NCI-H748 (cell line): Measurements from ENCODE around the gene INPP5K.
"Not testable (repeated sequence)": the region's sequence is repeated elsewhere in the genome, so short reads cannot be mapped to it uniquely, and the experiment has no call there.

Source experiments
- DNase-seq: peaks from one replicate; lab custom pipeline; 2025; ENCODE audit not compliant: unreplicated experiment; lab: John Stamatoyannopoulos, UW

Gene INPP5K

DNA sequence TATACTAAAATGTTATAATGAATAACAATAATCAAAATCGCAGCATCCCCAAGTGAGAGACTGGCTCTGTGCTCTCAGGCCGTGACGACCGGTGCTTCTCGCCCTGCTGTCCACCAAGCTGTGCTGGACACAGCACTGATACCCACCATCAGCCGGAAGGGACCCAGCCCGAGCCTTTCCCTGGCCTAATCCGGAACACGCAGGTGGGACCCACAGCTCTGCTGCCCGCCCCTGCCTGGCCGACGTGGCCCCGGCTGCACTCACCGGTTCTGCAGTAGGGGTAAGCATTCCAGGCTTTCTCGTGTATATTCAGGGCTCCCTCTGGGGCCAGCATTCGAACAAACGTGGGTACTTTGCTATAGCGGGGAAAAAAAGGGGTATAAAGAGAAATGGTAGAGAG, 31.6 kb upstream of the INPP5K start:
- DNase-seq = no peak

- no peak for DNase-seq
These were observed 30.0 kb upstream of the INPP5K start for GRCh38 chr17:1546292-1546922.

GRCh38 chr17:1545618-1546017, 29.2 kb upstream of the INPP5K start:
- no peak for DNase-seq

- no peak for DNase-seq
These were observed 25.9 kb upstream of the INPP5K start for GRCh38 chr17:1542316-1542715.

- DNase-seq = no peak
These were observed 25.0 kb upstream of the INPP5K start for GRCh38 chr17:1541367-1541904.

DNA sequence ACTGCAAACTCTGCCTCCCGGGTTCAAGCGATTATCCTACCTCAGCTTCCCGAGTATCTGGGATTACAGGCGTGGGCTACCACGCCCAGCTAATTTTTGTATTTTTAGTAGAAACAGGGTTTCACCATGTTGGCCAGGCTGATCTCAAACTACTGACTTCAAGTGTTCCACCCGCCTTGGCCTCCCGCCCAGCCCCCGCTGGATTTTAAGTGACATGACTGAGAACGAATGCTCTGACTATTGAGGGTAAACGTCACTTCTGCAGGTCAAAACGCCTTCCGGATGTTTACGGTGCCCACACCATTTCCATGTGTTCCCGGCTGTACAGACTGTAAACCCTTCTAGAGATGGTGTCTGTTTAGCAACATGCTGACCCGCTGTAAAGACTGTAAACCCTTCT, 23.4 kb upstream of the INPP5K start:
- no peak for DNase-seq

- DNase-seq = no peak
These were observed 19.3 kb upstream of the INPP5K start for GRCh38 chr17:1535737-1536136.

DNA sequence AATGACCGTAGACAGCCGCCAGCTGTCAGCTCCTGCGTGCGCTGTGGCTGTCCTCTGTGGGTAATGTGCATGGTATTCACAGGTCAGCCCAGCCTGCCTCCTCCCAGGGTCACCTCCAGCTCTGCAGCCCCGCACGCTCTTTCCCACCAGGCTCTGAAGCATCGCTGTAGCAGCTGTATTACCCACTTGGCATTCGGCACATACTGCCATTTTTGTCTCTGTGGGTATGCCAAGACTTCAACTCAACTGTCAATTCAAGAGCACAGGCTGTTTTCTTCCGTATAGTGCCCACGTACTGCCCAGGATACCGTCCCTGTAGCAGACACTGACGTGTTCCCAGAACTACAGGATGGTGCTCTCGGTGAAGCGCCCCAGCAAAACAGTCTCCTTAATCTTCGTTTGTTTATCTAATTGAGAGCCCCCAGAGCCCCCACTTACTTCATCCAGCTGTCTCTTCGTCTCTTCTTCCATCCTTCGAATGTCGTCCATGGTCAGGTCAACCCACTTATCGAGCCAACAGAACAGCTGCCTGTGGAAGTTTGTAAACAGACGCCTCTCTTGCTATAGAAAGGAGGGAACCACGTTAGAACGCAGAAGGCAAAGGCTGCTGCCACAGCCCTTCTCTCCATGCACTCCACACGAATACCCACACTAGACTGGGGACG, 17.4 kb upstream of the INPP5K start:
- no peak for DNase-seq

DNA sequence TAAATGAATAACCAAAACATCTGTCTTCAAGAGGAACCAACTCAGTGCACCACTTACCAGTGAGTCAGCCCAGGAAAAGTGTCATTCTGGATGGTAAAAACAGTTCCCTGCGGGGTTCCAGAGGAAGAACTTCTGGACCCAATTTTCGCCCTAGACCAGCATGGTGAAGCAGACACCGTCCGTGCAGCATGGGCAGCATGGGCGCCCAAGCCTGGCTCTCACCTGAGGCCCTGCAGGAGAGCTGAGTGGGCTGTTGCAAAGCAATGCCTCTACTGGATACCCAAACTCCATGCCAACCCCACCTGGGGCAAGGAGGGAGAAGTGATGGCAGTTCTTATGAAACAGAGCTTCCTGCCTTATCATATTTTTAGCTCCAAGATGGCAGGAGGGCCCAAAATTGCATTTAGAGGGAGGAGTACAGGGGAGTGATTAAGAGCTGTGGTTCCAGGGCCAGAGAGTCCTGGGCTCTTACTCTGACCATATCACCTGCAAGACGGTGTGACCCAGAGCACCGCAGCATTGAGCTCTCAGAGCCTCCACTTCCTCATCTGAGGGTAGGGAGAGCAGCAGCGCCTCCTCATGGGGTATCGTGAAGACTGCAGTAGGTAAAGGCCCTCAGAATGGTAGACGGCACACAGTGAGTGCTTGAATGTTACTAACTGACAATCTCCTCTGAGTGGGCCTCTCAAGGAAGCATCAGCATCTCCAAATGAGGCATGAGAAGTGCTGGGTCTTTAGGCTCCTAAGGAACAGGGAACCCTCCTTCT, 16.6 kb upstream of the INPP5K start:
- peak; percentile 31 for DNase-seq

GRCh38 chr17:1529863-1530262, 13.5 kb upstream of the INPP5K start:
- no peak for DNase-seq

DNA sequence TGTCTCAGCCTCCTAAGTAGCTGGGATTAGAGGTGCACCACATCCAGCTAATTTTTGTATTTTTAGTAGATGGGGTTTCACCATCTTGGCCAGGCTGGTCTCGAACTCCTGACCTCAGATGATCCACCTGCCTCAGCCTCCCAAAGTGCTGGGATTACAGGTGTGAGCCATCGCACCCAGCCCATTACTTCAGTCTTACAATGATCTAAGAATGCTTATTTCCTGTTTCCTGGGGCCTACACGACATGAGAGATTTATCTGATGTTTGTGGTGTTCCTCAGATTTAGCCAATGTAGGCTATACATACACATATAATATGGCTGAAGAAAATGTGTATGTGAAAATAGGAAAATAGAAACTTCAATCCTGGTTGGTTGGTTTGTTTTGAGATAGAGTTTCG, 10.5 kb upstream of the INPP5K start:
- DNase-seq = not testable (repeated sequence)

GRCh38 chr17:1522626-1523025, 6.2 kb upstream of the INPP5K start:
- no peak for DNase-seq

- no peak for DNase-seq
These were observed 4.8 kb upstream of the INPP5K start for GRCh38 chr17:1521086-1521640.

- DNase-seq = no peak
These were observed 3.3 kb upstream of the INPP5K start for GRCh38 chr17:1519678-1520077.

DNA sequence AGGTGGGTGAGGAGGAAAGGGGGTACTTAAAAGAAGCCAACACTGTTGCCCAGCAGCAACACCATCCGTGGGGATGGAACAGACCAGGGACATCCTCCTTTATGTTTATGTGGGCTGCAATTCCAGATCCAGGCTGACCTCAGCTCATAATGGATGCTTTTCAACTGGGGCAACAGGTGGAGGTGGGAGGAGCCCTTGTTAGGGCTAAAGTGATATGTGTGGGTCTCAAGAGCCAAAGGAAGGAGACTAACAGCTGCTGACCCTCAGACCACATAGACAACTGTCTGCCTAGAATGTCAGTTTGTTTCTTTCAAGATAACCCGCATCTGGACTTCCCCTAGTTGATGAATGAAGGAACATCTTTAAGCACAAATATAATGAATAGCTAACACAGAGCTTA, 2.0 kb upstream of the INPP5K start:
- DNase-seq = no peak

GRCh38 chr17:1515640-1516387, 598 bp downstream of the INPP5K start:
- DNase-seq = peak; percentile 78

DNA sequence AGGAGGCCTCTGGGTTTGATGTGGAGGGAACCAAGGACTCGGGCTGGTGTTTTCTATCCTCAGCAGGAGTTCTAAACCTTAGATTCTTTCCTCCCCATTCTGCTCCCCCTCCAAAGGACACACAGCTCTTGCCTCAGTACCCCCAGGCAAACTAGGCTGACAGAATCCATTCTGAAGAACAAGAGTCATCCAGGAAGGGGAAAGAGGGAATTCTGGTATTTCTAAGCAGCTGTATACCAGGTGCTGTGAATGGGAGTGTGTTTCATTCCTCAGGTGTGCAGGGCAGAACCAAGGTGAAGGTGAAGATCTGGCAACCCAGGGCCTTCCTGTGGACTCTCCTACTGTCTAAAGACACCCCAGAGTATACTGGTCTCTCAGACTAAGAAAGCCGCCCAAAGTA, 4.1 kb downstream of the INPP5K start:
- DNase-seq = no peak

- DNase-seq = no peak
These were observed 4.6 kb downstream of the INPP5K start for GRCh38 chr17:1511756-1512321.

DNA sequence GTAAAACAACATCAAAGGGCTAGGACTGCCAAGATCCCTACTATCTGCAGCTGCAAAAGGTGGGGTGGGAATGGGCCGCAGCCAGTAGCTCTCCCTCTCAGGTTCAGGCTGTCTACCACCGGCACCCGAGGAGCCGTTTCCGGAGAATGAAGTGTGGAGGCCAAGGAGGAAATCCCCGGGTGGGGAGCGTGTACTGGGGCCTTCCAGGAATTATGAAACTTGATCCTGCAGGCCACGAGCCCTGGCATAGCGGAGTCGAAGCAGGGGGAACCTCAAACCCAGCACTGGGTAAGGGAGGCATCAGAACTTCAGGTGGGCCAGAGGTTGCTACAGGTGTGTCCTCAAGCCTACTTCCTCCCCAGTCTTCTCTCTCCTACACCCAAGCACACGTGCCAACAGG, 5.1 kb downstream of the INPP5K start:
- DNase-seq = no peak

DNA sequence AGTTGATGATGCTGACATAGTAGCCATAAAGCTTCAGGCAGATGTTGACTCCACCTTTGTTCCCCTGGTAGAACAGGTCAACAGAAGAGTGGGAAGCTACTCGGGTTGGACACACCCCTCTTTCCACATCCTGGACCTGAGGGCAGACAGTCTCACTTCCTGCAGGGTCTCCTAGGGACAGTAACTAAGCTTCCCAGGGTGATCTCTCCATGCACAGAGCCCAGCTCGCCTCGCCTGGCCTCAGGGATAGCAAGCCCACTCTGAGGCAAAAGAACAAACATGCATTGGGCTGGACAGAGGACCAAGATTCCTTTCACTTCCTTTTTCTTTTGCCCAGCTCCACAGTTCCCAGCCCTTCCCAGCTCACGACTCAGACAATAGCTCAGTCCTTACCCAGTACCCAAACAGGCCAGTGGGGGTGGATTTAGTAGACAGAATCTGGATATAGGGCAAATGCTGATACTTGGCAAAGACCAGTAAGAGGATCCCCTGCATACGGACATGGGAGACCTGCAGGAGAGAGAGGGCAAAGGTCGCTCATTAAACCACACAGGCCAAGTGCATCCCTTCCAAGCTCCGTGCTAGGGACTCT, 7.0 kb downstream of the INPP5K start:
- peak; percentile 27 for DNase-seq
